H9 (cell line): ENCODE results near the gene MOCOS. TPM values are rescaled to one million over a fixed set of nuclear protein-coding genes. Genes with fewer than 3 reads are reported as not detected.

Source experiments
- DNase-seq: peaks from one replicate; pipeline ENCODE4 v3.0.0-alpha.2; 2017
- H2AFZ ChIP-seq: one replicate; pipeline ENCODE4 v1.6.1; 2013; ENCODE audit warnings: mild to moderate bottlenecking, low read length, control low read depth, moderate library complexity
- H2AK5ac ChIP-seq: 2 replicates; pipeline ENCODE4 v1.6.1; 2013; ENCODE audit warnings: low read length, control low read depth, mixed read lengths; ENCODE audit not compliant: insufficient read length
- H2BK120ac ChIP-seq: one replicate; pipeline ENCODE4 v1.6.1; 2013; ENCODE audit warnings: low read depth, mild to moderate bottlenecking, low read length, control low read depth, inconsistent platforms; ENCODE audit not compliant: poor library complexity, severe bottlenecking
- H2BK12ac ChIP-seq: 2 replicates; pipeline ENCODE4 v1.6.1; 2013; ENCODE audit warnings: low read length, control low read depth, mixed read lengths, low read depth; ENCODE audit not compliant: insufficient read length
- H2BK15ac ChIP-seq: 2 replicates; pipeline ENCODE4 v1.6.1; 2013; ENCODE audit warnings: low read depth, low read length, control low read depth
- H2BK20ac ChIP-seq: one replicate; pipeline ENCODE4 v1.6.1; 2013; ENCODE audit warnings: low read depth, mild to moderate bottlenecking, low read length, control low read depth, inconsistent platforms; ENCODE audit not compliant: poor library complexity, severe bottlenecking
- H2BK5ac ChIP-seq: 2 replicates; pipeline ENCODE4 v1.6.1; 2013; ENCODE audit warnings: low read length, control low read depth, mixed read lengths; ENCODE audit not compliant: insufficient read length
- H3K14ac ChIP-seq: 2 replicates; pipeline ENCODE4 v1.6.1; 2013; ENCODE audit warnings: low read length, control low read depth; ENCODE audit not compliant: insufficient read depth
- H3K18ac ChIP-seq: 2 replicates; pipeline ENCODE4 v1.6.1; 2013; ENCODE audit warnings: low read depth, mild to moderate bottlenecking, mixed read lengths, low read length, control low read depth; ENCODE audit not compliant: insufficient read length
- H3K23ac ChIP-seq: 2 replicates; pipeline ENCODE4 v1.6.1; 2013; ENCODE audit warnings: low read length, control low read depth, mixed read lengths, low read depth; ENCODE audit not compliant: insufficient read length
- H3K23me2 ChIP-seq: 2 replicates; pipeline ENCODE4 v1.6.1; 2013; ENCODE audit warnings: low read depth, mild to moderate bottlenecking, mixed read lengths, low read length, control low read depth; ENCODE audit not compliant: insufficient read length, poor library complexity, severe bottlenecking
- H3K27ac ChIP-seq: 2 replicates; pipeline ENCODE4 v1.5.1; 2013; ENCODE audit warnings: low read length, control low read depth, mixed read lengths, low read depth; ENCODE audit not compliant: insufficient read length
- H3K27me3 ChIP-seq: 2 replicates; pipeline ENCODE4 v1.6.1; 2013; ENCODE audit warnings: low read length, control low read depth, inconsistent platforms; ENCODE audit not compliant: insufficient read depth
- H3K4ac ChIP-seq: 2 replicates; pipeline ENCODE4 v1.6.1; 2013; ENCODE audit warnings: low read depth, mild to moderate bottlenecking, control low read depth, inconsistent platforms, low read length, moderate library complexity
- H3K4me1 ChIP-seq: 2 replicates; pipeline ENCODE4 v1.6.1; 2013; ENCODE audit warnings: low read length, control low read depth, inconsistent platforms; ENCODE audit not compliant: insufficient read depth
- H3K4me2 ChIP-seq: 2 replicates; pipeline ENCODE4 v1.6.1; 2013; ENCODE audit warnings: low read length, control low read depth, mixed read lengths; ENCODE audit not compliant: insufficient read length, insufficient read depth
- H3K56ac ChIP-seq: 2 replicates; pipeline ENCODE4 v1.6.1; 2013; ENCODE audit warnings: low read depth, mild to moderate bottlenecking, mixed read lengths, low read length, control low read depth; ENCODE audit not compliant: insufficient read length
- H3K79me1 ChIP-seq: 2 replicates; pipeline ENCODE4 v1.6.1; 2013; ENCODE audit warnings: low read depth, mild to moderate bottlenecking, moderate library complexity, low read length, control low read depth, inconsistent platforms; ENCODE audit not compliant: insufficient read depth, poor library complexity, severe bottlenecking
- H3K79me2 ChIP-seq: 2 replicates; pipeline ENCODE4 v1.6.1; 2013; ENCODE audit warnings: low read length, control low read depth, inconsistent platforms; ENCODE audit not compliant: insufficient read depth
- H3K9ac ChIP-seq: 2 replicates; pipeline ENCODE4 v1.6.1; 2013; ENCODE audit warnings: low read length, control low read depth, mixed read lengths; ENCODE audit not compliant: insufficient read length; ENCODE audit errors: extremely low read depth
- H3K9me3 ChIP-seq: one replicate; pipeline ENCODE4 v1.6.1; 2013; ENCODE audit warnings: low read depth, low read length, inconsistent platforms; ENCODE audit not compliant: control insufficient read depth
- H3T11ph ChIP-seq: one replicate; pipeline ENCODE4 v1.6.1; 2013; ENCODE audit warnings: mild to moderate bottlenecking, low read length, control low read depth, inconsistent platforms
- H4K20me1 ChIP-seq: one replicate; pipeline ENCODE4 v1.6.1; 2013; ENCODE audit not compliant: control insufficient read depth, insufficient read length, insufficient read depth
- H4K5ac ChIP-seq: 2 replicates; pipeline ENCODE4 v1.6.1; 2013; ENCODE audit warnings: low read depth, mild to moderate bottlenecking, mixed read lengths, low read length, control low read depth; ENCODE audit not compliant: insufficient read length
- H4K8ac ChIP-seq: replicated peaks from 2 replicates; pipeline ENCODE4 v1.6.1; 2013; ENCODE audit warnings: low read length, control low read depth, mixed read lengths, low read depth; ENCODE audit not compliant: insufficient read length
- H4K91ac ChIP-seq: 2 replicates; pipeline ENCODE4 v1.6.1; 2013; ENCODE audit warnings: low read depth, mild to moderate bottlenecking, moderate library complexity, mixed read lengths, low read length, control low read depth; ENCODE audit not compliant: insufficient read length
- H3K27ac Mint-ChIP-seq, 3 experiments: 2 replicates in 2 of 3; 3 replicates in 1 of 3; pipeline ENCODE4 v1.8.0; 2020 to 2021; ENCODE audit warnings: mixed read lengths in 3 of 3, mild to moderate bottlenecking in 1 of 3, moderate library complexity in 1 of 3
- H3K27me3 Mint-ChIP-seq: 2 replicates; pipeline ENCODE4 v1.8.0; 2021; ENCODE audit warnings: low read depth, mild to moderate bottlenecking, moderate library complexity, mixed read lengths
- H3K36me3 Mint-ChIP-seq, 3 experiments: 2 replicates in 2 of 3; 3 replicates in 1 of 3; pipeline ENCODE4 v1.8.0; 2020 to 2021; ENCODE audit warnings: low read depth in 3 of 3, mixed read lengths in 3 of 3; ENCODE audit not compliant: insufficient read depth in 1 of 3
- H3K4me1 Mint-ChIP-seq, 2 experiments: 2 replicates each; pipeline ENCODE4 v1.8.0; 2020; ENCODE audit warnings: mixed read lengths in 2 of 2
- H3K4me3 Mint-ChIP-seq, 2 experiments: 2 replicates in 1 of 2; 3 replicates in 1 of 2; pipeline ENCODE4 v1.8.0; 2020 to 2021; ENCODE audit warnings: mild to moderate bottlenecking in 2 of 2, mixed read lengths in 2 of 2, moderate library complexity in 1 of 2
- H3K9me3 Mint-ChIP-seq, 2 experiments: 2 replicates in 1 of 2; 3 replicates in 1 of 2; pipeline ENCODE4 v1.8.0; 2020; ENCODE audit warnings: mild to moderate bottlenecking in 2 of 2, mixed read lengths in 2 of 2, moderate library complexity in 1 of 2
- CTCF ChIP-seq: fragments of 200-600 bp; sonication (generic); conservative IDR thresholded peaks from 3 replicates; pipeline ENCODE4 v1.8.0; 2021; ENCODE audit warnings: antibody characterized with exemption, mild to moderate bottlenecking
- WGBS: extraction: QIAGEN DNeasy Blood & Tissue Kit; methylation state at CpG from one replicate; pipeline ENCODE4 v1.1.7; 2013; ENCODE audit warnings: missing lambda C conversion rate, low lambda C conversion rate, mixed read lengths; ENCODE audit not compliant: insufficient read length; ENCODE audit errors: extremely low coverage; 5-methylcytosine and 5-hydroxymethylcytosine counted together
- total RNA-seq: library from RNA; stranded (reverse); gene quantifications from 2 replicates; pipeline ENCODE4 v1.2.1, GENCODE V29; 2021

Gene MOCOS
- total RNA-seq, 1 experiment from 2014 or later = 6.0 TPM

GRCh38 chr18:36241831-36242230 is 54.5 kb downstream of the MOCOS start:
- Histone ChIP-seq H2BK15ac (no peak overlapping the region), H3K27me3 (no peaks in the 10 kb centered on the region), H3K4me2 (no peak overlapping the region), H3T11ph (no peak overlapping the region), H3K4ac (no peak overlapping the region), H3K79me2 (no peaks in the 10 kb centered on the region), H3K79me1 (peaks cover 3% of the 10 kb centered on the region), H4K5ac (no peak overlapping the region), H4K8ac (no peak overlapping the region), H3K9me3 (no peaks in the 10 kb centered on the region), H2BK20ac (no peak overlapping the region), H3K23me2 (no peaks in the 10 kb centered on the region), H2BK5ac (no peak overlapping the region), H4K91ac (no peak overlapping the region), H3K23ac (no peak overlapping the region), H2BK12ac (no peak overlapping the region), H2BK120ac (no peak overlapping the region), H4K20me1 (no peaks in the 10 kb centered on the region), H2AK5ac (no peak overlapping the region), H3K9ac (no peak overlapping the region), H3K14ac (no peak overlapping the region), H3K18ac (no peak overlapping the region), H3K4me1 (no peaks in the 10 kb centered on the region), H3K56ac (no peak overlapping the region), H3K27ac (no peak overlapping the region), H2AFZ (no peak overlapping the region)
- WGBS = no CpG with 5 or more reads among the region's 6 CpGs
- no peak for DNase-seq
- H3K4me3 Mint-ChIP-seq = no peak overlapping the region
- no peak for TF ChIP-seq CTCF
- peaks cover 16 to 36% (median 22%) of the 10 kb centered on the region in 3 experiments for H3K36me3 Mint-ChIP-seq
- H3K9me3 Mint-ChIP-seq = peaks cover 13 to 15% of the 10 kb centered on the region in 2 experiments
- H3K27ac Mint-ChIP-seq = no peak overlapping the region
- peaks cover 9% of the 10 kb centered on the region for H3K27me3 Mint-ChIP-seq
- H3K4me1 Mint-ChIP-seq = peaks cover 11 to 19% of the 10 kb centered on the region in 2 experiments
